IMR-90 (cell line): ENCODE measurements around the gene PDCD2L.

ENCODE experiments used
- CEBPB ChIP-seq: IDR thresholded peaks from 2 replicates; pipeline ENCODE4 v1.6.1; 2012; ENCODE audit warnings: low read depth, low read length, improper control_type of control experiment
- CTCF ChIP-seq: conservative IDR thresholded peaks from 2 replicates; pipeline ENCODE4 v1.5.1; 2012; ENCODE audit warnings: mild to moderate bottlenecking, low read depth, low read length, improper control_type of control experiment
- ELK1 ChIP-seq: fragments of 150-350 bp; IDR thresholded peaks from 2 replicates; pipeline ENCODE4 v1.6.1; 2016; ENCODE audit warnings: low read depth, mild to moderate bottlenecking, low read length, moderate library complexity, borderline replicate concordance
- MAZ ChIP-seq: IDR thresholded peaks from 2 replicates; pipeline ENCODE4 v1.6.1; 2012; ENCODE audit warnings: low read depth, mild to moderate bottlenecking, low read length, improper control_type of control experiment, moderate library complexity, borderline replicate concordance
- POLR2A ChIP-seq: IDR thresholded peaks from 2 replicates; pipeline ENCODE4 v1.6.1; 2012; ENCODE audit warnings: mild to moderate bottlenecking, low read depth, low read length
- RFX5 ChIP-seq: IDR thresholded peaks from 2 replicates; pipeline ENCODE4 v1.8.0; 2012; ENCODE audit warnings: low read depth, mild to moderate bottlenecking, low read length, moderate library complexity

GRCh38 chr19:34409189-34410164 lies 5.3 kb downstream of the PDCD2L start:
- TF ChIP-seq POLR2A (no peak), CTCF (no peak), MAZ (no peak), ELK1 (no peak), RFX5 (no peak), CEBPB (no peak)
